Smooth muscle cell (in vitro differentiated cells): ENCODE measurements around the gene SEMA4F. TPM values are rescaled to one million over a fixed set of nuclear protein-coding genes. Genes with fewer than 3 reads are reported as not detected.

Source experiments
- DNase-seq: peaks from one replicate; lab custom pipeline; 2025; ENCODE audit not compliant: unreplicated experiment; lab: John Stamatoyannopoulos, UW
- H2AFZ ChIP-seq: fragments of 200-600 bp; sonication (generic); 2 replicates; pipeline ENCODE4 v1.6.0; 2016; ENCODE audit warnings: antibody characterized with exemption, low read depth, mild to moderate bottlenecking
- H3F3A ChIP-seq: fragments of 200-600 bp; sonication (generic); 2 replicates; pipeline ENCODE4 v1.6.0; 2017; ENCODE audit warnings: antibody characterized with exemption, low read depth
- H3K27ac ChIP-seq: fragments of 200-600 bp; sonication (generic); 2 replicates; pipeline ENCODE4 v1.5.1; 2016; ENCODE audit warnings: low read depth, mild to moderate bottlenecking
- H3K27me3 ChIP-seq: fragments of 200-600 bp; sonication (generic); 2 replicates; pipeline ENCODE4 v1.6.1; 2016; ENCODE audit warnings: low read depth, mild to moderate bottlenecking
- H3K36me3 ChIP-seq: fragments of 200-600 bp; sonication (generic); 2 replicates; pipeline ENCODE4 v1.5.1; 2016; ENCODE audit warnings: low read depth
- H3K4me1 ChIP-seq: fragments of 200-600 bp; sonication (generic); 2 replicates; pipeline ENCODE4 v1.5.1; 2016; ENCODE audit warnings: low read depth
- H3K4me2 ChIP-seq: fragments of 200-600 bp; sonication (generic); 2 replicates; pipeline ENCODE4 v1.6.0; 2016; ENCODE audit warnings: mild to moderate bottlenecking
- H3K4me3 ChIP-seq: fragments of 200-600 bp; sonication (generic); 2 replicates; pipeline ENCODE4 v1.5.1; 2016; ENCODE audit warnings: mild to moderate bottlenecking
- H3K79me2 ChIP-seq: fragments of 200-600 bp; sonication (generic); 2 replicates; pipeline ENCODE4 v1.6.0; 2016; ENCODE audit warnings: low read depth, mild to moderate bottlenecking
- H3K9ac ChIP-seq: fragments of 200-600 bp; sonication (generic); 2 replicates; pipeline ENCODE4 v1.6.0; 2016; ENCODE audit warnings: low read depth
- H3K9me3 ChIP-seq: fragments of 200-600 bp; sonication (generic); replicated peaks from 2 replicates; pipeline ENCODE4 v1.5.1; 2016; ENCODE audit warnings: low read depth
- H4K20me1 ChIP-seq: fragments of 200-600 bp; sonication (generic); 2 replicates; pipeline ENCODE4 v1.6.0; 2016; ENCODE audit warnings: low read depth
- whole genome bisulfite sequencing: methylation state at CpG from one replicate; pipeline ENCODE4 v1.1.7; 2016; ENCODE audit warnings: low lambda C conversion rate; 5-methylcytosine and 5-hydroxymethylcytosine counted together
- polyA plus RNA-seq: library from polyadenylated mRNA; unstranded; fragments of >200 nt; fragmentation: Nextera tagmentation; extraction: Ambion mirVana; gene quantifications from 2 replicates; pipeline ENCODE4 v1.2.1, GENCODE V29; 2016
- total RNA-seq: library from RNA; depleted of rRNA; stranded (reverse); fragments of >200 nt; gene quantifications from 2 replicates; pipeline ENCODE4 v1.2.3, GENCODE V29; 2014
- TF ChIP-seq, protein P1 (sequence below): fragments of 200-600 bp; sonication (generic); IDR thresholded peaks from 2 replicates; pipeline ENCODE4 v1.5.1; 2017; ENCODE audit warnings: borderline replicate concordance, mild to moderate bottlenecking, antibody characterized with exemption; ENCODE audit not compliant: insufficient read depth, poor library complexity, severe bottlenecking

The SEMA4F gene
- total and polyA plus RNA-seq, 2 experiments from 2014 or later = 8.5 to 16.7 TPM

DNA sequence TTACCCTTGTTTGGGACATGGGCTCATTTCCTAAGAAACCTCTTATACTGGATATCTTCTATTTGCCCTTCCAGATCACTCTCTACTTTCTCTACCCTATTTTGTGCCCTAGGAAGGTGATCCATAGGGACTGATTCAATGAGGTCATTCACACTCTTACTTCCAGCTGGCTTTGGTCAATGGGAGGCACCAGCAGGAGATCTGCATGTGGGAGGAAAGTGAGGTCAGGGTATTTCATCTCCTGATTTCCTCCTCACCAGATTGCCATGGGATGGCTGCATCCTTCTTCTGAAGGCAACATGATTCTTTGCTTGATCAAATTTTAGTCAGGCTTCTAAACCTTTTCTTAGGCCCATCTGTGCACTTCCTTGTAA, 21.1 kb upstream of the SEMA4F start:
- Histone ChIP-seq H2AFZ (no peak overlapping the region), H3K9ac (no peak overlapping the region), H4K20me1 (no peaks in the 10 kb centered on the region), H3K36me3 (no peaks in the 10 kb centered on the region), H3F3A (peaks cover 9% of the 10 kb centered on the region), H3K4me2 (peak overlapping the region; percentile 2), H3K4me3 (no peak overlapping the region), H3K27me3 (peaks cover 15% of the 10 kb centered on the region), H3K79me2 (no peaks in the 10 kb centered on the region), H3K27ac (peak overlapping the region; percentile 24), H3K9me3 (no peaks in the 10 kb centered on the region), H3K4me1 (peaks cover 11% of the 10 kb centered on the region)
- TF ChIP-seq, protein P1, sequence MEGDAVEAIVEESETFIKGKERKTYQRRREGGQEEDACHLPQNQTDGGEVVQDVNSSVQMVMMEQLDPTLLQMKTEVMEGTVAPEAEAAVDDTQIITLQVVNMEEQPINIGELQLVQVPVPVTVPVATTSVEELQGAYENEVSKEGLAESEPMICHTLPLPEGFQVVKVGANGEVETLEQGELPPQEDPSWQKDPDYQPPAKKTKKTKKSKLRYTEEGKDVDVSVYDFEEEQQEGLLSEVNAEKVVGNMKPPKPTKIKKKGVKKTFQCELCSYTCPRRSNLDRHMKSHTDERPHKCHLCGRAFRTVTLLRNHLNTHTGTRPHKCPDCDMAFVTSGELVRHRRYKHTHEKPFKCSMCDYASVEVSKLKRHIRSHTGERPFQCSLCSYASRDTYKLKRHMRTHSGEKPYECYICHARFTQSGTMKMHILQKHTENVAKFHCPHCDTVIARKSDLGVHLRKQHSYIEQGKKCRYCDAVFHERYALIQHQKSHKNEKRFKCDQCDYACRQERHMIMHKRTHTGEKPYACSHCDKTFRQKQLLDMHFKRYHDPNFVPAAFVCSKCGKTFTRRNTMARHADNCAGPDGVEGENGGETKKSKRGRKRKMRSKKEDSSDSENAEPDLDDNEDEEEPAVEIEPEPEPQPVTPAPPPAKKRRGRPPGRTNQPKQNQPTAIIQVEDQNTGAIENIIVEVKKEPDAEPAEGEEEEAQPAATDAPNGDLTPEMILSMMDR = no peak
- no peak for DNase-seq

DNA sequence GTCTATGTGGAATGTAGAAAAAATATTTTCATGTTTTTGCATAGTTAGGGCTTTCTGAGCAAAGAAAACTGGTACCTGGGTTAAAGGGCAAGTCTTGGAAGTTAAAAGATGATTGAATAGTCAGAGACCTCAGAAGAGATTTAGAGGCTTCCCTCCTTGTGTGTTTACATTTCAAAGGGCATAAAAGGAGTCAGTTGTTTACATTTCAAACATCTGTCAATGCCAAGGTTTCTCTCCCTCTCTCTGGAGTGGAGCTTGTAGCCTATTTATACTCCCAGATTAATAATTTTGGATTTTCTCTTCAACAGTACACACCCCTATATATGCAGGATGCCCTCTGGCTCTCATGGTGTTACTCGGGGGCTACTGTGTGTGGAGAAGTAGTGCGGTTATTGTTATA, 14.5 kb upstream of the SEMA4F start:
- no peaks in the 10 kb centered on the region for H3F3A ChIP-seq
- no peak overlapping the region for H2AFZ ChIP-seq
- H4K20me1 ChIP-seq = no peaks in the 10 kb centered on the region
- no peak for DNase-seq
- H3K4me1 ChIP-seq = no peaks in the 10 kb centered on the region
- H3K27ac ChIP-seq = no peak overlapping the region
- H3K36me3 ChIP-seq = no peaks in the 10 kb centered on the region
- H3K4me3 ChIP-seq = no peak overlapping the region
- 97% methylated on average over 2 of the region's 2 CpGs for WGBS
- H3K9ac ChIP-seq = no peak overlapping the region
- peaks cover 15% of the 10 kb centered on the region for H3K27me3 ChIP-seq
- no peaks in the 10 kb centered on the region for H3K79me2 ChIP-seq
- H3K9me3 ChIP-seq = no peaks in the 10 kb centered on the region
- no peak overlapping the region for H3K4me2 ChIP-seq
- TF ChIP-seq, protein P1 = no peak

DNA sequence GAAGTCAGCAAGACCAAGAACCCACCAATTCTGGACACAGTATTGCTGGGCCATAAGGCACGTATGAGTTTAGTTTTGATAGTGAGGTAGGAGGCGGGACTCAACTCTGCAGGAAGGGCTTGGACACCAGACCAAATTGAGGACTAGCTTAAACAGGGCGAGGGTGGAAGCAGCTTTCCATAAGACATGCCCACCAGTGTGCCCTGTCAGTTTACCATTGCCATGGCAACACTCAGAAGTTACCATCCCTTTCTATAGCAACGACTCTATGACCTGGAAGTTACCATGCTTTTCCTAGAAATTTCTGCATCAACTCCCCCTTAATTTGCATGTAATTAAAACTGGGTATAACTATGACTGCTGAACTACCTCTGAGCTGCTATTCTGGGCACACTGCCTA, 8.7 kb upstream of the SEMA4F start:
- Histone ChIP-seq H3K36me3 (no peaks in the 10 kb centered on the region), H3K79me2 (no peaks in the 10 kb centered on the region), H3K4me3 (no peak overlapping the region), H3K4me1 (no peaks in the 10 kb centered on the region), H2AFZ (no peak overlapping the region), H3K27ac (no peak overlapping the region), H3K4me2 (no peak overlapping the region), H3F3A (no peaks in the 10 kb centered on the region), H3K9ac (no peak overlapping the region), H3K9me3 (no peaks in the 10 kb centered on the region), H3K27me3 (peaks cover 8% of the 10 kb centered on the region), H4K20me1 (no peaks in the 10 kb centered on the region)
- DNase-seq = no peak
- TF ChIP-seq, protein P1 = no peak
- WGBS = 92% methylated on average over 4 of the region's 4 CpGs

DNA sequence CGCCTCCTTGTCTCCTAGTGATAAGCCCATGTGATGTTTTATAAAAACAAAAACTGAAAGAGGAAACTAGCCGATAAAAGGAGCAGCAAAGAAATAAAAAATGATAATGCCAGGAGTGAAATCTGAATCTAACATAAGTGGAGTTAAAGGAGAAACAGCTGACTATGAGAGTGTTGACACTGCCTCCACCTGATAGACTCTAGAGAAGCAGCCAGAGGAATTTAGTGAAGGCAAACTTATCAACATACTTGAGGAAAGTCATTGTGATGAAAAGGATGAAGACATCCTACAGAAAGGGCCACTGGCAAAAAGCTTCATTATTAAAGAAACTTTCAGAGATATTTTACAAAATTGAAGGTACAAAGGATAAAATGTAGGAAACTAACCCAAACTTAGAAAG, 7.8 kb upstream of the SEMA4F start:
- H4K20me1 ChIP-seq = no peaks in the 10 kb centered on the region
- no peaks in the 10 kb centered on the region for H3F3A ChIP-seq
- H3K36me3 ChIP-seq = no peaks in the 10 kb centered on the region
- no peak overlapping the region for H3K9ac ChIP-seq
- H3K4me2 ChIP-seq = no peak overlapping the region
- H3K27ac ChIP-seq = no peak overlapping the region
- H3K79me2 ChIP-seq = no peaks in the 10 kb centered on the region
- peaks cover 8% of the 10 kb centered on the region for H3K27me3 ChIP-seq
- no peak overlapping the region for H2AFZ ChIP-seq
- 86% methylated on average over 2 of the region's 2 CpGs for WGBS
- DNase-seq = no peak
- no peaks in the 10 kb centered on the region for H3K9me3 ChIP-seq
- no peak overlapping the region for H3K4me3 ChIP-seq
- TF ChIP-seq, protein P1 = no peak
- H3K4me1 ChIP-seq = no peaks in the 10 kb centered on the region
